ENCODE measurements around the gene SF3B3. TPM values are rescaled to one million over a fixed set of nuclear protein-coding genes. Genes with fewer than 3 reads are reported as not detected.

Gene SF3B3
- total RNA-seq, 1 donor from 2014 or later, result 379 TPM

DNA sequence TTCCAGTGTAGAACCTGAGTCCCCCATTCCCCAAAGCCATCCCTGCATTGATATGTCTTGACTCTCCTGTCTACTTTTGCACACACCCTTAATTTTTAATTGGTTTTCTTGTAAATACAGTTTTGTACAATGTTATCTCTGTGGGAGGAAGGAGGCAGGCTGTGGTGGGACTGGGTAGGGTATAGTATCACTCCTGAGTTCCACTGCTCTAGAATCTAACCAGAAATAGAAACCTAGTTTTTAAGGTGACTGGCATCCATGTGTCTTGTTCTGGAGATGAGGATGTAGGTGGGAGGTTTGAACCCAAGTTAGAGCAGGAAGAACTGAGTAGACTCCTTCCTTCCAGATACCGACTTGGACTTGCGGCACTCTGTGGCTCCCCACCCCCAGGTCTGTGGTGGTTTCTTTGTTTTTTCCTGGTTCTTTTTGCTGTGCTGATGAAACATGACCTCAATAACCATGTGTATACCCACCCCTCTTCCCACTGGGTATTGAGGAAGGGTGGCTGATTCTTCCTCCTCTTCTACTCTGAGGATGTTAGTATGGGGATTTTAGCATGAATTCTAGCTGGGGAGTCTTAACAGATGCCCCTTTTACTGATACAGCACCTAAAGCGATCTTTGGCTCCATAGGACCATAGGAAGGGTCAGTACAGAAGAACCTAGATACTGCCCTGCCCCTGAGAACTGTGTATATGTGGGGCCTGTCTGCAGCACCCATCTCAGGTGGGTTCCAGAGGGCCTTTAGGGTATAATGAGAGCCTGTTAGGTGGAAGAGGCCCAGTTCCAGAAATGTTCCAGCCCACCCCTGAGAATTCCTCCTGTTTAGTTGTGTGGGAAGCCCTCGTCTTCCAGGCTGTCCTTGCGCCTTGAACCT is 48.7 kb downstream of the SF3B3 start:
- Mint-ChIP-seq H3K27ac (peak overlapping the region; percentile 25), H3K27me3 (no peaks in the 10 kb centered on the region), H3K4me1 (ENCODE audit: low read depth) (no peaks in the 10 kb centered on the region), H3K9me3 (ENCODE audit: low read depth) (no peaks in the 10 kb centered on the region), H3K4me3 (ENCODE audit: low read depth) (no peak overlapping the region), H3K36me3 (ENCODE audit: insufficient read depth) (peaks cover 29% of the 10 kb centered on the region)
- TF ChIP-seq, protein P1, sequence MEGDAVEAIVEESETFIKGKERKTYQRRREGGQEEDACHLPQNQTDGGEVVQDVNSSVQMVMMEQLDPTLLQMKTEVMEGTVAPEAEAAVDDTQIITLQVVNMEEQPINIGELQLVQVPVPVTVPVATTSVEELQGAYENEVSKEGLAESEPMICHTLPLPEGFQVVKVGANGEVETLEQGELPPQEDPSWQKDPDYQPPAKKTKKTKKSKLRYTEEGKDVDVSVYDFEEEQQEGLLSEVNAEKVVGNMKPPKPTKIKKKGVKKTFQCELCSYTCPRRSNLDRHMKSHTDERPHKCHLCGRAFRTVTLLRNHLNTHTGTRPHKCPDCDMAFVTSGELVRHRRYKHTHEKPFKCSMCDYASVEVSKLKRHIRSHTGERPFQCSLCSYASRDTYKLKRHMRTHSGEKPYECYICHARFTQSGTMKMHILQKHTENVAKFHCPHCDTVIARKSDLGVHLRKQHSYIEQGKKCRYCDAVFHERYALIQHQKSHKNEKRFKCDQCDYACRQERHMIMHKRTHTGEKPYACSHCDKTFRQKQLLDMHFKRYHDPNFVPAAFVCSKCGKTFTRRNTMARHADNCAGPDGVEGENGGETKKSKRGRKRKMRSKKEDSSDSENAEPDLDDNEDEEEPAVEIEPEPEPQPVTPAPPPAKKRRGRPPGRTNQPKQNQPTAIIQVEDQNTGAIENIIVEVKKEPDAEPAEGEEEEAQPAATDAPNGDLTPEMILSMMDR (IDR thresholded peaks at IDR 0.05; ENCODE audit: unreplicated experiment), result no peak
- no peak for DNase-seq (ENCODE audit: low spot score, unreplicated experiment)

DNA sequence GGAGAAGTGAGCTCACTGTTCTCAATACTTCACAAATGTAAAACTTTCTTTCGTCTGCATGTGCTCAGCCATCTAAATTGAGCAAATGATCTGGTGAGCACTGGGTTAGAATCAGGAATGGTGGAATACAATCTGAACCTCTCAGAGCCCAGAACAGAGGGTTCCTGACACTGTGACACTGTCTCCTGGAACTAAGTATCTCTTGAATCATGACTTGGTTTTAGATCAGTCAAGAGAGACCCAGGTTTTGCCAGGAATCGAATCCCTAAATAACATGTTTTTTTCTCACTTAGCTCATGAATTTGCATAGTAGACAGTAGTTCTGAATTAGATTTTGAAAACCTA is 49.3 kb downstream of the SF3B3 start:
- TF ChIP-seq, protein P1 (IDR thresholded peaks at IDR 0.05; ENCODE audit: unreplicated experiment), result no peak
- H3K4me3 Mint-ChIP-seq (ENCODE audit: low read depth), result no peak overlapping the region
- no peaks in the 10 kb centered on the region for H3K4me1 Mint-ChIP-seq (ENCODE audit: low read depth)
- peaks cover 28% of the 10 kb centered on the region for H3K36me3 Mint-ChIP-seq (ENCODE audit: insufficient read depth)
- no peak for DNase-seq (ENCODE audit: low spot score, unreplicated experiment)
- no peak overlapping the region for H3K27ac Mint-ChIP-seq
- no peaks in the 10 kb centered on the region for H3K9me3 Mint-ChIP-seq (ENCODE audit: low read depth)
- no peaks in the 10 kb centered on the region for H3K27me3 Mint-ChIP-seq

DNA sequence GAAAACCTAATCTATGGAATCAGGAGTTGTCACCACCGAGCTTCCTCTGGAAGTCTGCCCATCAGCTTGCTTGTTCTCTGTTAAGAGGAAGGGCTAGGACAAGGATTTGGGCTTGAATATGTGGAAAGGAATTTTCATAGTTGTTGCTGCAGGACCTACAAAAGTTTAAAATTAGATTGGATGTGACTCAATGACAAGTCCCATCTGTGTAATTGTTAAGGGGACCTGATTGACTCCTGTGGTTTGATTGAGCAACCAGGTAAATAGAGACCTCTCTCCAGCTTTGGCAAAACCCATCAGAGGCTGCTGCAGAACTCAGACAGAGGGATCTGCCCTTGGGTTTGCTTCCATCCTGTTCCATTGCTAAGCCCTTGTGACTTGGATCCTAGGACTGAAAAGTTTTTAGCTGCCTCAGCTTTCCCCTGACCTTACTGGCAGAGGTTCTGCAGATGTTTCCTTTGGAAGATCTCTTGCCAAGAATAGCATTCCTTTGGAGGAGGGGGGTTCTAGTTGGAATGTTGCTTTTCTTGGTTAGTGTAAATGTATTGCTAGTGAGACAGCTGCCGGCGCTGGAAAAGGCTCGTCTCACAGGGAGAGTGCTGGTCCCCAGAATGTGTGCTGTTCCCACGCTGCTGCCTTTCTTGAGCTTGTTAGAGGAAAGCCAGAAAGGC is 50.0 kb downstream of the SF3B3 start:
- no peak for DNase-seq (ENCODE audit: low spot score, unreplicated experiment)

DNA sequence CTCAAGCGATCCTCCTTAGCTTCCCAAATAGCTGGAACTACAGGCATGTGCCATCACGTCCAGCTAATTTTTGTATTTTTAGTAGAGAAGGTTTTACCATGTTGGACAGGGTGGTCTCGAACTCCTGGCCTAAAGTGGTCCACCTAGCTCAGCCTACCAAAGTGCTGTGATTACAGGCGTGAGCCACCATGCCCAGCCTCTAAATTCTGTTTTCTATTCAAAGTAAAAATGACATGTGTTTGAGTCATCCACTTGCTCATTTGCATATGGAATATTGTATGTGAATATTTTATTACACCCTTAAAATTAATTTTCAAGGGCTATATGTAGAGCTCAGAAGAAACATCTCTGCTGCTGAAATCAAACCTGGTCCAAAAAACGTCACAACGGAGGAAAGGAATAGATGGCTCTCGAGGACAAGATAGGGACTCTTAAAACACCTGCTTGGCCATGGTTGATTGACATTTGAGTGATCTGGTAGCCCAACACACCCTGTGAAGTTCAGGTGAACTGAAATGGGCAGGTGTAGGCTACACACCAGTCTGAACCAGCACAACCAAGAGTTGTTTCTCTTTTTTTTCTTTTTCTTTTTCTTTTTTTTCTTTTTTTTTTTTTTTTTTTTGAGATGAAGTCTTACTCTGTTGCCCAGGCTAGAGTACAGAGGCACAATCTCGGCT is 51.1 kb downstream of the SF3B3 start:
- Mint-ChIP-seq H3K27me3 (no peaks in the 10 kb centered on the region), H3K9me3 (ENCODE audit: low read depth) (no peaks in the 10 kb centered on the region), H3K4me3 (ENCODE audit: low read depth) (no peak overlapping the region), H3K27ac (no peak overlapping the region), H3K4me1 (ENCODE audit: low read depth) (no peaks in the 10 kb centered on the region), H3K36me3 (ENCODE audit: insufficient read depth) (peaks cover 17% of the 10 kb centered on the region)
- no peak for DNase-seq (ENCODE audit: low spot score, unreplicated experiment)
- TF ChIP-seq, protein P1 (IDR thresholded peaks at IDR 0.05; ENCODE audit: unreplicated experiment), result no peak

More for the DNA sequence above, 50.0 kb downstream of the SF3B3 start:
- TF ChIP-seq, protein P1 (IDR thresholded peaks at IDR 0.05; ENCODE audit: unreplicated experiment), result no peak
- Mint-ChIP-seq H3K9me3 (ENCODE audit: low read depth) (no peaks in the 10 kb centered on the region), H3K27me3 (no peaks in the 10 kb centered on the region), H3K27ac (no peak overlapping the region), H3K4me1 (ENCODE audit: low read depth) (no peaks in the 10 kb centered on the region), H3K4me3 (ENCODE audit: low read depth) (no peak overlapping the region), H3K36me3 (ENCODE audit: insufficient read depth) (peaks cover 23% of the 10 kb centered on the region)

DNA sequence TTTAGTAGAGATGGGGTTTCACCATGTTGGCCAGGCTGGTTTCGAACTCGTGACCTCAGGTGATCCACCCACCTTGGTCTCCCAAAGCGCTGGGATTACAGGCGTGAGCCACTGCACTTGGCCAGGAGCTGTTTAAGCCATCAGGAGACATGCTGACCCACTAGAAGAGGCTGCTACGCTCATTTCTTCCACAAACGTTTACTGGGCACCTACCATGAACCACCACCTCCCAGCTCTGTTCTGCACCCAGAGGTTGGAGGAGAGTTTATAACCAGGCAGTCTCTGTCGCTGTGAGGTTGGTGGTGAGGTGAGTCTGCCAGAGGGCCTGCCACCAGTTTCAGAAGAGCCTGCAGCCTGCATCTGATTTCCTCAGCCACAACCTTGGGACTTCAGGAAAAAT is 51.8 kb downstream of the SF3B3 start:
- no peak overlapping the region for H3K4me3 Mint-ChIP-seq (ENCODE audit: low read depth)
- no peaks in the 10 kb centered on the region for H3K4me1 Mint-ChIP-seq (ENCODE audit: low read depth)
- TF ChIP-seq, protein P1 (IDR thresholded peaks at IDR 0.05; ENCODE audit: unreplicated experiment), result no peak
- H3K27ac Mint-ChIP-seq, result no peak overlapping the region
- no peaks in the 10 kb centered on the region for H3K9me3 Mint-ChIP-seq (ENCODE audit: low read depth)
- H3K36me3 Mint-ChIP-seq (ENCODE audit: insufficient read depth), result peaks cover 16% of the 10 kb centered on the region
- no peak for DNase-seq (ENCODE audit: low spot score, unreplicated experiment)
- no peaks in the 10 kb centered on the region for H3K27me3 Mint-ChIP-seq

Measured in progenitor cell of endocrine pancreas (in vitro differentiated cells).